ENCODE results near the gene PEAR1.

GRCh38 chr1:156927215-156928042 lies 33.9 kb downstream of the PEAR1 start:
- TF ChIP-seq CTCF (IDR thresholded peaks at IDR 0.05) (peak in 4 of 6 experiments; percentile 20 to 67 (median 56)), POLR2A (IDR thresholded peaks at IDR 0.05) (no peak)

All from Peyer's patch (tissue), 4 donors.